Common myeloid progenitor, CD34-positive (primary cell): ENCODE measurements around the gene OAS1.

Experiments
- CTCF ChIA-PET: fragments of 350-600 bp; sonication (Branson Sonifier 250); formaldehyde crosslinking; loops from one replicate; lab custom pipeline; 2021; ENCODE audit warnings: antibody characterized with exemption; lab: Charles Lee
- POLR2A ChIA-PET: fragments of 350-600 bp; sonication (Branson Sonifier 250); formaldehyde crosslinking; loops from one replicate; lab custom pipeline; 2021; ENCODE audit warnings: antibody characterized with exemption; lab: Charles Lee
- DNase-seq, 3 donors: peaks; one replicate each; pipeline versions ENCODE4 v3.0.0 to v3.0.0-alpha.2; 2013
- H3K27ac ChIP-seq, 2 experiments: 1 replicate in 1 of 2; 2 replicates in 1 of 2; pipeline ENCODE4 v1.7.0; 2013; ENCODE audit warnings: inconsistent platforms in 2 of 2, low read length in 2 of 2, mild to moderate bottlenecking in 2 of 2, low read depth in 1 of 2, moderate library complexity in 1 of 2; ENCODE audit not compliant: severe bottlenecking in 2 of 2, insufficient read depth in 1 of 2, poor library complexity in 1 of 2
- H3K27me3 ChIP-seq, 5 experiments: replicated peaks in 2 of 5; 1 replicate in 3 of 5; 2 replicates in 2 of 5; pipeline versions ENCODE4 v1.6.1 to v1.7.0; 2013; ENCODE audit warnings: low read length in 4 of 5, mild to moderate bottlenecking in 2 of 5, moderate library complexity in 2 of 5, inconsistent platforms in 1 of 5; ENCODE audit not compliant: insufficient read depth in 5 of 5, control insufficient read depth in 4 of 5
- H3K36me3 ChIP-seq, 4 experiments: 1 replicate in 2 of 4; 2 replicates in 2 of 4; pipeline versions ENCODE4 v1.6.1 to v1.7.0; 2013; ENCODE audit warnings: low read length in 3 of 4, control low read depth in 1 of 4, mild to moderate bottlenecking in 1 of 4; ENCODE audit not compliant: control insufficient read depth in 4 of 4, insufficient read depth in 4 of 4
- H3K4me1 ChIP-seq, 4 experiments: 1 replicate in 3 of 4; 2 replicates in 1 of 4; pipeline versions ENCODE4 v1.6.1 to v1.7.1; 2013; ENCODE audit warnings: low read length in 3 of 4, mild to moderate bottlenecking in 3 of 4, control low read depth in 1 of 4, inconsistent platforms in 1 of 4, moderate library complexity in 1 of 4; ENCODE audit not compliant: control insufficient read depth in 4 of 4, insufficient read depth in 4 of 4; ENCODE audit errors: control extremely low read depth in 1 of 4
- H3K4me3 ChIP-seq, 7 experiments: 1 replicate in 4 of 7; 2 replicates in 3 of 7; pipeline versions ENCODE4 v1.5.1 to v1.7.0; 2013; ENCODE audit warnings: mild to moderate bottlenecking in 7 of 7, low read length in 6 of 7, moderate library complexity in 6 of 7, inconsistent platforms in 2 of 7, low read depth in 2 of 7, control low read depth in 1 of 7; ENCODE audit not compliant: insufficient read depth in 4 of 7, control insufficient read depth in 1 of 7; ENCODE audit errors: extremely low read depth in 1 of 7
- H3K9me3 ChIP-seq, 5 experiments: 1 replicate in 4 of 5; 2 replicates in 1 of 5; pipeline versions ENCODE4 v1.6.1 to v1.7.1; 2013; ENCODE audit warnings: low read length in 4 of 5, mild to moderate bottlenecking in 2 of 5, inconsistent platforms in 1 of 5, low read depth in 1 of 5, moderate library complexity in 1 of 5; ENCODE audit not compliant: control insufficient read depth in 4 of 5, insufficient read depth in 2 of 5; ENCODE audit errors: control extremely low read depth in 1 of 5
- WGBS: methylation state at CpG from one replicate; pipeline ENCODE4 v1.1.5; 2013; ENCODE audit not compliant: insufficient coverage; 5-methylcytosine and 5-hydroxymethylcytosine counted together

The OAS1 gene

GRCh38 chr12:112932485-112933128 lies 25.8 kb downstream of the OAS1 start:
- no peaks in the 10 kb centered on the region for H3K36me3 ChIP-seq
- DNase-seq = no peak
- H3K27ac ChIP-seq = no peak overlapping the region
- POLR2A ChIA-PET = no interaction called here
- CTCF ChIA-PET = interaction anchor here (1.5 kb wide), 1 partner anchor 28 kb away, joined by 4 read pairs; no protein-coding TSS in a partner anchor
- no peaks in the 10 kb centered on the region for H3K27me3 ChIP-seq
- 94% methylated on average over 5 of the region's 6 CpGs for WGBS
- peaks cover 0 to 1% (median 0%) of the 10 kb centered on the region in 5 experiments for H3K9me3 ChIP-seq
- peaks cover 0 to 4% (median 0%) of the 10 kb centered on the region in 4 experiments for H3K4me1 ChIP-seq
- no peak overlapping the region for H3K4me3 ChIP-seq

- Histone ChIP-seq H3K4me1 (peaks cover 0 to 6% (median 2%) of the 10 kb centered on the region in 4 experiments), H3K27ac (no peak overlapping the region), H3K36me3 (no peaks in the 10 kb centered on the region), H3K27me3 (no peaks in the 10 kb centered on the region), H3K9me3 (no peaks in the 10 kb centered on the region), H3K4me3 (no peak overlapping the region)
- POLR2A ChIA-PET = no interaction called here
- no CpG with 5 or more reads among the region's 2 CpGs for WGBS
- DNase-seq = no peak
- CTCF ChIA-PET = no interaction called here
Observed at GRCh38 chr12:112933129-112933505, 26.4 kb downstream of the OAS1 start.

- WGBS = 100% methylated on average over 1 of the region's 1 CpG
- Histone ChIP-seq H3K36me3 (no peaks in the 10 kb centered on the region), H3K27ac (no peak overlapping the region), H3K4me1 (peaks cover 0 to 27% (median 24%) of the 10 kb centered on the region in 4 experiments), H3K4me3 (no peak overlapping the region), H3K27me3 (no peaks in the 10 kb centered on the region), H3K9me3 (no peaks in the 10 kb centered on the region)
- ChIA-PET CTCF (no interaction called here), POLR2A (no interaction called here)
- no peak for DNase-seq
Observed at GRCh38 chr12:112936264-112936663, 29.5 kb downstream of the OAS1 start.

GRCh38 chr12:112936927-112937326 lies 30.2 kb downstream of the OAS1 start:
- 0% methylated on average over 1 of the region's 2 CpGs for WGBS
- CTCF ChIA-PET = interaction anchor here (0.6 to 0.8 kb wide), 2 partner anchors 9 to 56 kb away, joined by 3 read pairs; no protein-coding TSS in a partner anchor

GRCh38 chr12:112937741-112938719 lies 31.3 kb downstream of the OAS1 start, which contains the start of gene OAS3:
Gene OAS3, plus strand, starts transcription at chr12:112938474. Its CDS starts 57 bp downstream, at chr12:112938531.
- Histone ChIP-seq H3K4me1 (peaks cover 0 to 27% (median 24%) of the 10 kb centered on the region in 4 experiments), H3K27ac (peak within 1 kb of the TSS in 1 of 2 experiments; percentile 63), H3K4me3 (peak within 1 kb of the TSS; percentile 75 to 95 (median 84)), H3K9me3 (no peaks in the 10 kb centered on the region), H3K27me3 (no peaks in the 10 kb centered on the region), H3K36me3 (peaks cover 0 to 6% (median 0%) of the 10 kb centered on the region in 4 experiments)
- DNase-seq = peak; percentile 85 to 92 (median 91)
- WGBS = 3% methylated on average over 43 of the region's 50 CpGs
- ChIA-PET POLR2A (no interaction called here), CTCF (interaction anchor here (0.9 to 1.4 kb wide), 3 partner anchors 10 to 38 kb away, joined by 3 to 4 read pairs (median 3); no protein-coding TSS in a partner anchor)

More at GRCh38 chr12:112936927-112937326, 30.2 kb downstream of the OAS1 start:
- no peaks in the 10 kb centered on the region for H3K27me3 ChIP-seq
- H3K36me3 ChIP-seq = peaks cover 0 to 4% (median 0%) of the 10 kb centered on the region in 4 experiments
- peaks cover 0 to 27% (median 24%) of the 10 kb centered on the region in 4 experiments for H3K4me1 ChIP-seq
- POLR2A ChIA-PET = no interaction called here
- H3K4me3 ChIP-seq = no peak overlapping the region
- no peaks in the 10 kb centered on the region for H3K9me3 ChIP-seq
- no peak overlapping the region for H3K27ac ChIP-seq
- DNase-seq = peak in 2 of 3 donors; percentile 48 to 60

GRCh38 chr12:112938751-112939150 lies 32.0 kb downstream of the OAS1 start:
- Histone ChIP-seq H3K4me1 (peaks cover 0 to 27% (median 24%) of the 10 kb centered on the region in 4 experiments), H3K4me3 (peak overlapping the region; percentile 75 to 95 (median 84)), H3K9me3 (no peaks in the 10 kb centered on the region), H3K27me3 (no peaks in the 10 kb centered on the region), H3K36me3 (peaks cover 0 to 6% (median under 1%) of the 10 kb centered on the region in 4 experiments), H3K27ac (peak overlapping the region in 1 of 2 experiments; percentile 63)
- ChIA-PET CTCF (interaction anchor here (1.4 kb wide), 1 partner anchor 38 kb away, joined by 4 read pairs; no protein-coding TSS in a partner anchor), POLR2A (no interaction called here)
- DNase-seq = peak in 1 of 3 donors; percentile 24
- 10% methylated on average over 5 of the region's 11 CpGs for WGBS
